ENCODE measurements around the gene DMRTA2. TPM values are rescaled to one million over a fixed set of nuclear protein-coding genes. Genes with fewer than 3 reads are reported as not detected.

The DMRTA2 gene
- total and polyA plus RNA-seq, 2 of the 8 experiments (the other 6 are each of a cell fraction or from before 2014, with no cell fraction given), result not detected

GRCh38 chr1:50393522-50394120 lies 29.6 kb downstream of the DMRTA2 start (continued):
- TF ChIP-seq CHD7 (IDR thresholded peaks at IDR 0.05; ENCODE audit: insufficient replicate concordance, low read length), result no peak
- TF ChIP-seq TAF1 (IDR thresholded peaks at IDR 0.05; ENCODE audit: low read depth, low read length), result no peak
- no peak for TF ChIP-seq EZH2 (IDR thresholded peaks at IDR 0.05; ENCODE audit: low read depth, low read length, severe bottlenecking)
- no peak for TF ChIP-seq TBP (IDR thresholded peaks at IDR 0.05; ENCODE audit: low read depth, low read length)
- peak; percentile 63; the same call in 1 of the 2 replicates for TF ChIP-seq KDM1A (IDR thresholded peaks at IDR 0.05; ENCODE audit: borderline replicate concordance, low read length)
- no peak for TF ChIP-seq RNF2 (IDR thresholded peaks at IDR 0.05; ENCODE audit: borderline replicate concordance, low read depth, low read length, missing control alignments, poor library complexity, severe bottlenecking)
- no peak for TF ChIP-seq CEBPB (IDR thresholded peaks at IDR 0.05; ENCODE audit: low read depth, low read length)
- TF ChIP-seq GABPA (IDR thresholded peaks at IDR 0.05; ENCODE audit: borderline replicate concordance, insufficient read depth, low read length), result no peak
- no peak for TF ChIP-seq GTF2F1 (IDR thresholded peaks at IDR 0.05; ENCODE audit: borderline replicate concordance, low read depth, low read length)

All from H1 (cell line).